Ishikawa (cell line): ENCODE data around the gene C6orf89.

ENCODE experiments used
- CEBPB ChIP-seq: IDR thresholded peaks from 2 replicates; pipeline ENCODE4 v1.6.1; 2012
- CREB1 ChIP-seq: IDR thresholded peaks from 2 replicates; pipeline ENCODE4 v1.6.1; 2012; ENCODE audit warnings: low read depth
- EGR1 ChIP-seq: IDR thresholded peaks from 2 replicates; pipeline ENCODE4 v1.6.1; 2012
- EP300 ChIP-seq: IDR thresholded peaks from 2 replicates; pipeline ENCODE4 v1.6.1; 2012; ENCODE audit warnings: borderline replicate concordance
- FOXM1 ChIP-seq: IDR thresholded peaks from 2 replicates; pipeline ENCODE4 v1.6.1; 2012; ENCODE audit warnings: low read depth, borderline replicate concordance
- MAX ChIP-seq: IDR thresholded peaks from 2 replicates; pipeline ENCODE4 v1.6.1; 2012
- NFIC ChIP-seq: IDR thresholded peaks from 2 replicates; pipeline ENCODE4 v1.6.1; 2012
- RAD21 ChIP-seq: IDR thresholded peaks from 2 replicates; pipeline ENCODE4 v1.6.1; 2012; ENCODE audit warnings: low read depth
- REST ChIP-seq: IDR thresholded peaks from 2 replicates; pipeline ENCODE4 v1.6.1; 2012; ENCODE audit warnings: low read depth, mild to moderate bottlenecking
- TAF1 ChIP-seq: IDR thresholded peaks from 2 replicates; pipeline ENCODE4 v1.6.1; 2012; ENCODE audit warnings: low read depth, mild to moderate bottlenecking
- TCF12 ChIP-seq: IDR thresholded peaks from 2 replicates; pipeline ENCODE4 v1.6.1; 2012; ENCODE audit warnings: low read depth
- TEAD4 ChIP-seq: IDR thresholded peaks from 2 replicates; pipeline ENCODE4 v1.6.1; 2012
- USF1 ChIP-seq: IDR thresholded peaks from 2 replicates; pipeline ENCODE4 v1.6.1; 2012
- YY1 ChIP-seq: IDR thresholded peaks from 2 replicates; pipeline ENCODE4 v1.6.1; 2012; ENCODE audit warnings: low read depth
- ZBTB7A ChIP-seq: IDR thresholded peaks from 2 replicates; pipeline ENCODE4 v1.6.1; 2012; ENCODE audit warnings: low read depth

The C6orf89 gene

GRCh38 chr6:36873612-36874442 is 11.9 kb upstream of the C6orf89 start:
- TF ChIP-seq USF1 (no peak), YY1 (no peak), EP300 (no peak), MAX (no peak), TCF12 (no peak), CREB1 (no peak), FOXM1 (no peak), RAD21 (no peak), TAF1 (no peak), CEBPB (no peak), TEAD4 (no peak), REST (no peak), NFIC (no peak)

GRCh38 chr6:36874443-36875249 is 11.1 kb upstream of the C6orf89 start, which contains the start of gene PPIL1:
TSS of gene PPIL1 (minus strand) at chr6:36874803. CDS start at chr6:36874772, 31 bp downstream.
- TF ChIP-seq ZBTB7A (peak; percentile 84), CEBPB (no peak), REST (no peak), NFIC (peak; percentile 90), CREB1 (no peak), EGR1 (no peak; the same call in 1 of the 2 replicates), FOXM1 (peak; percentile 42; the same call in 1 of the 2 replicates), TEAD4 (peak; percentile 64), EP300 (peak; percentile 48; the same call in 1 of the 2 replicates), RAD21 (no peak), YY1 (peak; percentile 91), USF1 (peak; percentile 49; the same call in 1 of the 2 replicates), MAX (peak; percentile 93), TCF12 (peak; percentile 70), TAF1 (peak; percentile 90)

GRCh38 chr6:36875250-36875633 is 10.5 kb upstream of the C6orf89 start:
- no peak for TF ChIP-seq TAF1
- no peak for TF ChIP-seq YY1
- no peak for TF ChIP-seq EGR1
- TF ChIP-seq CREB1 = no peak
- TF ChIP-seq EP300 = no peak
- TF ChIP-seq ZBTB7A = no peak
- no peak for TF ChIP-seq TEAD4
- TF ChIP-seq NFIC = no peak
- TF ChIP-seq TCF12 = no peak
- TF ChIP-seq REST = no peak
- no peak for TF ChIP-seq MAX
- no peak for TF ChIP-seq RAD21
- TF ChIP-seq USF1 = no peak
